ENCODE measurements around the gene CEP72. TPM values are rescaled to one million over a fixed set of nuclear protein-coding genes. Genes with fewer than 3 reads are reported as not detected.

Gene CEP72
- total RNA-seq, 1 experiment from 2014 or later, result 11.0 TPM

Other genes with a start within 250 kb of the CEP72 start
- gene EXOC3, start 169.2 kb upstream of the CEP72 start, total RNA-seq (2014; rRNA removed; shearing (Covaris generic)), result 32.3 and 35.7 TPM in 2 replicates
- 1.3 and 2.2 TPM in 2 replicates for gene SLC9A3, start 87.9 kb upstream of the CEP72 start, total RNA-seq (2014; rRNA removed; shearing (Covaris generic))
- gene TPPP, start 81.0 kb downstream of the CEP72 start, total RNA-seq (2014; rRNA removed; shearing (Covaris generic)), result 0.34 TPM in 1 of 2 replicates, not detected in the other
- under 0.01 TPM in 1 of 2 replicates, not detected in the other for gene ZDHHC11B, start 172.4 kb downstream of the CEP72 start, total RNA-seq (2014; rRNA removed; shearing (Covaris generic))
- 2.1 and 3.6 TPM in 2 replicates for gene ZDHHC11, start 238.6 kb downstream of the CEP72 start, total RNA-seq (2014; rRNA removed; shearing (Covaris generic))